Endothelial cell (in vitro differentiated cells): ENCODE measurements around the gene SPRR1B. TPM values are rescaled to one million over a fixed set of nuclear protein-coding genes. Genes with fewer than 3 reads are reported as not detected.

Source experiments
- DNase-seq: peaks from one replicate; pipeline ENCODE4 v3.0.0; 2021; ENCODE audit warnings: low spot score
- H3K27ac Mint-ChIP-seq: one replicate; pipeline ENCODE4 v1.8.0; 2021; ENCODE audit warnings: mixed read lengths, inconsistent platforms; ENCODE audit not compliant: unreplicated experiment
- H3K27me3 Mint-ChIP-seq: one replicate; pipeline ENCODE4 v1.8.0; 2021; ENCODE audit warnings: mild to moderate bottlenecking, moderate library complexity, mixed read lengths, inconsistent platforms; ENCODE audit not compliant: unreplicated experiment
- H3K36me3 Mint-ChIP-seq: one replicate; pipeline ENCODE4 v1.8.0; 2021; ENCODE audit warnings: mild to moderate bottlenecking, low read depth, mixed read lengths, inconsistent platforms; ENCODE audit not compliant: unreplicated experiment
- H3K4me1 Mint-ChIP-seq: one replicate; pipeline ENCODE4 v1.8.0; 2021; ENCODE audit warnings: mild to moderate bottlenecking, mixed read lengths, inconsistent platforms; ENCODE audit not compliant: unreplicated experiment
- H3K4me3 Mint-ChIP-seq: one replicate; pipeline ENCODE4 v1.8.0; 2021; ENCODE audit warnings: mild to moderate bottlenecking, mixed read lengths, inconsistent platforms; ENCODE audit not compliant: unreplicated experiment
- H3K9me3 Mint-ChIP-seq: one replicate; pipeline ENCODE4 v1.8.0; 2021; ENCODE audit warnings: mixed read lengths, inconsistent platforms; ENCODE audit not compliant: unreplicated experiment
- CTCF ChIP-seq: fragments of 200-600 bp; sonication (generic); IDR thresholded peaks from one replicate; pipeline ENCODE4 v1.5.0; 2021; ENCODE audit warnings: antibody characterized with exemption; ENCODE audit not compliant: unreplicated experiment
- total RNA-seq: library from RNA; stranded (reverse); fragmentation: NEBNext Ultra II Directional; extraction: Animal tissue kit (Norgen Biotek cat#: 25700); gene quantifications from one replicate; pipeline ENCODE4 v1.2.1, GENCODE V29; 2021; ENCODE audit not compliant: unreplicated experiment

Gene SPRR1B
- total RNA-seq, 1 donor from 2014 or later: not detected

DNA sequence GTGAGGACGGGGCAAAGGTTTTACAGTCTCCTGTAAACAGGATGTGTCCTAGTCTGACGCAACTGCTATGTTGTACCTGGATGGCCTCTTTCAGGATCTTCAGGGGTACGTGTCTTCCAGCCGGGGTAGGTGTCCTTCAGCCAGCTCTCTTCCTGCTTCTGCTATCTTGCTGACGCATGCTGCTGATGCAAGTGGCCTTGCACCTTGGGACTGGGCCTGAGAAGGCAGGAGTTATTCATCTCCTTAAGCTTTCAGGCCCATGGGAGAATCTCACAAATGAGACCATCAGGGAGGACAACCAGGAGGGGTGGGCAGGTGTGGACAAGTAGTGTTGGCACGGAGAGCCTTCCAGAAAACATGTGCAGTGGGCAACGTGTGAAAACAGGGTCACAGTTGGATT is 7.9 kb upstream of the SPRR1B start:
- no peak for TF ChIP-seq CTCF
- no peaks in the 10 kb centered on the region for H3K27me3 Mint-ChIP-seq
- no peak for DNase-seq
- H3K27ac Mint-ChIP-seq: no peak overlapping the region
- no peak overlapping the region for H3K4me3 Mint-ChIP-seq
- peaks cover 8% of the 10 kb centered on the region for H3K4me1 Mint-ChIP-seq
- no peaks in the 10 kb centered on the region for H3K36me3 Mint-ChIP-seq
- no peaks in the 10 kb centered on the region for H3K9me3 Mint-ChIP-seq

- TF ChIP-seq CTCF: no peak
- Mint-ChIP-seq H3K4me3 (no peak overlapping the region), H3K4me1 (peaks cover 8% of the 10 kb centered on the region), H3K9me3 (no peaks in the 10 kb centered on the region), H3K27ac (no peak overlapping the region), H3K36me3 (no peaks in the 10 kb centered on the region), H3K27me3 (no peaks in the 10 kb centered on the region)
- DNase-seq: no peak
These were observed 6.6 kb upstream of the SPRR1B start for GRCh38 chr1:153024413-153024812.

DNA sequence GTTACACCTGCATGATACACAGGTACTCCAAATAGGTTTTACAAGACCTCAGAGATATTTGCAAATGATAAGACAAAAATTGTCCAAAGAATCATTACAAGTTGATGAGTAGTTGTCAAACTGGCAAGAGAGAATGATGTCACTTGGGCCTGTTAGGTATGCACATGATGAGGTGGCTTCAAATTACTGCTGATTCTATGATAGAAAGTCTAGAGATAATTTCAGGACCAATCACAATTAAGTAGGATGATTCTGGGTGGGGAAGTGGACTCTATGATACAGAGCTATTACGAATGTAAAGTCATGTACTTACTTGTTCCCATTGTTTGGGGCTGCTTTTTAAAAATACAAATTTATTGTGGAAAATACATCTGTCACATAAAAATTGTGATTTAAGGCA is 5.2 kb upstream of the SPRR1B start:
- H3K27ac Mint-ChIP-seq: no peak overlapping the region
- no peak for DNase-seq
- H3K9me3 Mint-ChIP-seq: no peaks in the 10 kb centered on the region
- no peaks in the 10 kb centered on the region for H3K27me3 Mint-ChIP-seq
- no peak for TF ChIP-seq CTCF
- H3K36me3 Mint-ChIP-seq: no peaks in the 10 kb centered on the region
- no peak overlapping the region for H3K4me3 Mint-ChIP-seq
- peaks cover 8% of the 10 kb centered on the region for H3K4me1 Mint-ChIP-seq

DNA sequence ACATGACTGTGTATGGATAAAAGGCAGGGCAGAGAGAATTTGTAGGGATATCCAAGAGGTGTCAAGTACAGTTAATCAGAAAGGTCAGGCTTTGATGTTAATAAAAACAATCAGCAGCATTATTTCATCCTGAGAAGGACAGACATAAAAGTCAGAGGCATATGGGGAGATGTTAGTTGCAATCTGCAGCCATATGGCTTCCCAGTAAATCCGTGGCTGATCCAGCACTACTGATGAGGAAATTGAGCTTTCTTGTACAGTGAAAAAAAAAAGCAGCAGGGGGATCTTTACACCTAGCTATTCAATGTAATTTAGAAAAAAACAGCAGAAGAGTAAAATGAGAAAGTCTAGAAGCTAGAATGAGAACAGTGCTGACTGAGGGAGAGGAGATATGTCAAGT is 2.2 kb upstream of the SPRR1B start:
- no peak for DNase-seq
- TF ChIP-seq CTCF: no peak
- no peaks in the 10 kb centered on the region for H3K36me3 Mint-ChIP-seq
- no peak overlapping the region for H3K4me3 Mint-ChIP-seq
- no peaks in the 10 kb centered on the region for H3K27me3 Mint-ChIP-seq
- H3K4me1 Mint-ChIP-seq: peaks cover 8% of the 10 kb centered on the region
- H3K27ac Mint-ChIP-seq: no peak overlapping the region
- H3K9me3 Mint-ChIP-seq: no peaks in the 10 kb centered on the region

- Mint-ChIP-seq H3K4me1 (peaks cover 3% of the 10 kb centered on the region), H3K36me3 (no peaks in the 10 kb centered on the region), H3K27ac (no peak overlapping the region), H3K27me3 (no peaks in the 10 kb centered on the region), H3K9me3 (no peaks in the 10 kb centered on the region), H3K4me3 (no peak overlapping the region)
- no peak for DNase-seq
- TF ChIP-seq CTCF: no peak
These were observed 1.1 kb downstream of the SPRR1B start for GRCh38 chr1:153032073-153032472.
